SU-DHL-6 (cell line): ENCODE results near the gene AHSG.

Source experiments
- H2AFZ ChIP-seq: fragments of 200-600 bp; sonication (generic); 2 replicates; pipeline ENCODE4 v1.6.1; 2014; ENCODE audit warnings: low read depth, mild to moderate bottlenecking, moderate library complexity, mixed read lengths, antibody characterized with exemption, low read length; ENCODE audit not compliant: severe bottlenecking
- H3F3A ChIP-seq: fragments of 200-600 bp; shearing (Covaris generic); 2 replicates; pipeline ENCODE4 v1.6.0; 2016; ENCODE audit warnings: antibody characterized with exemption, mild to moderate bottlenecking; ENCODE audit not compliant: insufficient read depth
- H3K27ac ChIP-seq: fragments of 200-600 bp; sonication (generic); 2 replicates; pipeline ENCODE4 v1.5.1; 2016; ENCODE audit warnings: low read depth, mild to moderate bottlenecking, low read length, moderate library complexity, mixed read lengths
- H3K27me3 ChIP-seq: fragments of 200-600 bp; sonication (generic), shearing (Covaris generic); 2 replicates; pipeline ENCODE4 v1.6.0; 2014; ENCODE audit warnings: mild to moderate bottlenecking, low read length
- H3K36me3 ChIP-seq: fragments of 200-600 bp; sonication (generic); 2 replicates; pipeline ENCODE4 v1.6.1; 2014; ENCODE audit warnings: mild to moderate bottlenecking, low read length, mixed read lengths
- H3K4me2 ChIP-seq: fragments of 300-600, 200-600 bp; shearing (Covaris generic), sonication (generic); 2 replicates; pipeline ENCODE4 v1.6.0; 2014; ENCODE audit warnings: low read length, low read depth, mild to moderate bottlenecking; ENCODE audit not compliant: poor library complexity, severe bottlenecking
- H3K4me3 ChIP-seq: fragments of 200-600 bp; sonication (generic); 2 replicates; pipeline ENCODE4 v1.5.1; 2014; ENCODE audit warnings: antibody characterized with exemption, low read length, mild to moderate bottlenecking, mixed read lengths; ENCODE audit not compliant: insufficient read depth, poor library complexity, severe bottlenecking
- H3K79me2 ChIP-seq: fragments of 200-600 bp; sonication (generic); 2 replicates; pipeline ENCODE4 v1.6.1; 2014; ENCODE audit warnings: mild to moderate bottlenecking, low read length, moderate library complexity; ENCODE audit not compliant: insufficient read depth
- H3K9ac ChIP-seq: fragments of 200-600 bp; sonication (generic); 2 replicates; pipeline ENCODE4 v1.7.0; 2014; ENCODE audit warnings: mild to moderate bottlenecking, low read length
- H3K9me2 ChIP-seq: fragments of 200-600 bp; sonication (generic); replicated peaks from 2 replicates; pipeline ENCODE4 v1.6.1; 2014; ENCODE audit warnings: low read length; ENCODE audit not compliant: insufficient read depth
- H3K9me3 ChIP-seq: fragments of 200-600 bp; sonication (generic); 2 replicates; pipeline ENCODE4 v1.6.1; 2014; ENCODE audit warnings: low read length, mixed read lengths; ENCODE audit not compliant: insufficient read depth
- H4K20me1 ChIP-seq: fragments of 200-600 bp; sonication (generic); 2 replicates; pipeline ENCODE4 v1.6.1; 2014; ENCODE audit warnings: low read depth, mild to moderate bottlenecking, antibody characterized with exemption, low read length, moderate library complexity, mixed read lengths
- EZH2phosphoT487 ChIP-seq: fragments of 200-600 bp; sonication (generic), shearing (Covaris generic); conservative IDR thresholded peaks from 2 replicates; pipeline ENCODE4 v1.6.1; 2018; ENCODE audit warnings: mild to moderate bottlenecking, antibody characterized with exemption, low read length, moderate library complexity, mixed read lengths
- TF ChIP-seq, protein P1 (sequence below): fragments of 200-600 bp; sonication (generic); IDR thresholded peaks from one replicate; pipeline ENCODE4 v1.5.1; 2017; ENCODE audit warnings: antibody characterized with exemption, mild to moderate bottlenecking, low read length, moderate library complexity; ENCODE audit not compliant: insufficient read depth, poor library complexity, severe bottlenecking

Gene AHSG

DNA sequence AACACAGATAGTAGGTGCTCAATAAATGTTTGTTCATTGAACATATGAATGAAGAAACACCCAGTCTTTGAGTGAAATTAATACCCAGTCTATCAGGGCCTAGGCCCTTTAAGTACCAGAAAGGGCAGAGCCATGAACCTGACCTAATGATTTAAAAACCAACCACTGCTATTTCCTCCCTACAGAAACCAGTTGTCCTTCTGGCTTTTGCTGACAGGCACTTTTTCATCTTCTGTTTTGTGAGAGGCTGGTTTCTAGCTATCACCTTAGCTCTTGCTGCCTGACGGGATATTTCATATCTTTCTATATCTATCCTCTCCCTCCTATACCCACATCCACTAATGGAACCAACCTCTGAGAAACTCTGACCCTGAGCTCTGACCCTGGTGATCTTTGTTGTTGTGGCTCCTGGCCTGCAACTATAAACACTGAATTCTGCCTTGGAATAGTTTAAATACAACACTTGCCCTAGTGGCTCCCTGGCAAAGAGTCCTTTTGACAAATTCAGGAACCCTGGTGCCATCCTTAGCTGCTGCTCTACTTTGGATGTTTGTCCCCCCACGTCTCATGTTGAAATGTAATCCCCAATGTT lies 4.1 kb upstream of the AHSG start:
- H3K36me3 ChIP-seq = no peaks in the 10 kb centered on the region
- H3K4me3 ChIP-seq = no peak overlapping the region
- no peak overlapping the region for H3K4me2 ChIP-seq
- no peaks in the 10 kb centered on the region for H3K9me3 ChIP-seq
- H3F3A ChIP-seq = no peaks in the 10 kb centered on the region
- H3K9me2 ChIP-seq = no peaks in the 10 kb centered on the region
- no peak overlapping the region for H3K27ac ChIP-seq
- H3K9ac ChIP-seq = no peak overlapping the region
- no peak overlapping the region for H2AFZ ChIP-seq
- no peaks in the 10 kb centered on the region for H4K20me1 ChIP-seq
- H3K79me2 ChIP-seq = no peaks in the 10 kb centered on the region
- no peak for TF ChIP-seq EZH2phosphoT487
- TF ChIP-seq, protein P1, sequence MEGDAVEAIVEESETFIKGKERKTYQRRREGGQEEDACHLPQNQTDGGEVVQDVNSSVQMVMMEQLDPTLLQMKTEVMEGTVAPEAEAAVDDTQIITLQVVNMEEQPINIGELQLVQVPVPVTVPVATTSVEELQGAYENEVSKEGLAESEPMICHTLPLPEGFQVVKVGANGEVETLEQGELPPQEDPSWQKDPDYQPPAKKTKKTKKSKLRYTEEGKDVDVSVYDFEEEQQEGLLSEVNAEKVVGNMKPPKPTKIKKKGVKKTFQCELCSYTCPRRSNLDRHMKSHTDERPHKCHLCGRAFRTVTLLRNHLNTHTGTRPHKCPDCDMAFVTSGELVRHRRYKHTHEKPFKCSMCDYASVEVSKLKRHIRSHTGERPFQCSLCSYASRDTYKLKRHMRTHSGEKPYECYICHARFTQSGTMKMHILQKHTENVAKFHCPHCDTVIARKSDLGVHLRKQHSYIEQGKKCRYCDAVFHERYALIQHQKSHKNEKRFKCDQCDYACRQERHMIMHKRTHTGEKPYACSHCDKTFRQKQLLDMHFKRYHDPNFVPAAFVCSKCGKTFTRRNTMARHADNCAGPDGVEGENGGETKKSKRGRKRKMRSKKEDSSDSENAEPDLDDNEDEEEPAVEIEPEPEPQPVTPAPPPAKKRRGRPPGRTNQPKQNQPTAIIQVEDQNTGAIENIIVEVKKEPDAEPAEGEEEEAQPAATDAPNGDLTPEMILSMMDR = no peak
- no peaks in the 10 kb centered on the region for H3K27me3 ChIP-seq

GRCh38 chr3:186609247-186609868 lies 3.5 kb upstream of the AHSG start:
- Histone ChIP-seq H3K4me3 (no peak overlapping the region), H2AFZ (no peak overlapping the region), H3K4me2 (no peak overlapping the region), H3K27ac (no peak overlapping the region), H3K79me2 (no peaks in the 10 kb centered on the region), H3K36me3 (no peaks in the 10 kb centered on the region), H3F3A (no peaks in the 10 kb centered on the region), H3K9me3 (no peaks in the 10 kb centered on the region), H4K20me1 (no peaks in the 10 kb centered on the region), H3K27me3 (no peaks in the 10 kb centered on the region), H3K9ac (no peak overlapping the region), H3K9me2 (no peaks in the 10 kb centered on the region)
- TF ChIP-seq EZH2phosphoT487 = no peak
- TF ChIP-seq, protein P1 = peak; percentile 20

DNA sequence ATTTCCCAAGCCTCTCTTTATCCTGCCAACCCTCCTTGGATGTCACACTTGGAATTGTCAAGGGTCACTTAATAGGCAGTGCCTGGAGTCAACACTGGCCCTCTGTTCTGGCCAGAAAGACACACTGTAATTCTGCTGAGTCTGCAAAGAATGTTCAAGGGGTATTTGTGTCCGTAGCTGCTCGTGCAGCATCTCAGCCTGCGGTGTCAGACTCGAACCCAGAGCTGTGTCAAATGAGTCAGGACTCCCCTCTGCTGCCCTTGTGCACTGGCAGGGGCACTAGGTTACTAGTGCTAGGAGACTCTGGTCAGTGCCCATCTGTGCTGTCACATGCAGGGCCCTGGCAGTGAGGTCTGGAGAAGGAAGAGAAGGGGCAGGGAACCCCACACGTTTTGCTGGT lies 795 bp upstream of the AHSG start:
- no peak overlapping the region for H2AFZ ChIP-seq
- H3K4me3 ChIP-seq = no peak overlapping the region
- H3K36me3 ChIP-seq = no peaks in the 10 kb centered on the region
- no peak overlapping the region for H3K27ac ChIP-seq
- H3K9me2 ChIP-seq = no peaks in the 10 kb centered on the region
- H3K9me3 ChIP-seq = no peaks in the 10 kb centered on the region
- no peaks in the 10 kb centered on the region for H3K27me3 ChIP-seq
- H3F3A ChIP-seq = no peaks in the 10 kb centered on the region
- H4K20me1 ChIP-seq = no peaks in the 10 kb centered on the region
- H3K79me2 ChIP-seq = no peaks in the 10 kb centered on the region
- TF ChIP-seq, protein P1 = no peak
- no peak for TF ChIP-seq EZH2phosphoT487
- no peak overlapping the region for H3K9ac ChIP-seq
- H3K4me2 ChIP-seq = no peak overlapping the region
